ENCODE measurements around the gene CRCP. TPM values are rescaled to one million over a fixed set of nuclear protein-coding genes. Genes with fewer than 3 reads are reported as not detected.

Gene CRCP
- total and polyA plus RNA-seq, 2 of the 13 experiments (the other 11 are each of a cell fraction or from before 2014, with no cell fraction given), result 22.7 to 31.0 TPM

GRCh38 chr7:66114743-66115649 is at the start of gene CRCP (continued):
- peak; percentile 36; the same call in 1 of the 2 replicates for TF ChIP-seq ZNF615 (CRISPR knock-in tag; IDR thresholded peaks at IDR 0.05; ENCODE audit: borderline replicate concordance)
- no peak for TF ChIP-seq NR2F1 (CRISPR knock-in tag; IDR thresholded peaks at IDR 0.05)
- 0 out of 2 replicates have a peak, but pooled peaks have one; percentile 25 for TF ChIP-seq ZC3H13 (CRISPR knock-in tag; IDR thresholded peaks at IDR 0.05)
- TF ChIP-seq ZNF451 (CRISPR knock-in tag; IDR thresholded peaks at IDR 0.05), result peak; percentile 71
- TF ChIP-seq ZNF576 (CRISPR knock-in tag; IDR thresholded peaks at IDR 0.05), result no peak
- TF ChIP-seq ZNF138 (CRISPR knock-in tag; IDR thresholded peaks at IDR 0.05; ENCODE audit: low read depth), result no peak
- TF ChIP-seq HNF1A (IDR thresholded peaks at IDR 0.05; ENCODE audit: low read depth), result no peak
- peak; percentile 54 for TF ChIP-seq HNF1A (CRISPR knock-in tag; IDR thresholded peaks at IDR 0.05; ENCODE audit: borderline replicate concordance)
- no peak for TF ChIP-seq ZSCAN9 (CRISPR knock-in tag; IDR thresholded peaks at IDR 0.05; ENCODE audit: borderline replicate concordance)
- TF ChIP-seq SMAD9 (CRISPR knock-in tag; IDR thresholded peaks at IDR 0.05), result 0 out of 2 replicates have a peak, but pooled peaks have one; percentile 26
- TF ChIP-seq MTERF4 (CRISPR knock-in tag; IDR thresholded peaks at IDR 0.05), result no peak
- no peak; the same call in 1 of the 2 replicates for TF ChIP-seq ETV6 (CRISPR knock-in tag; conservative IDR thresholded peaks at IDR 0.05)
- peak; percentile 86 for TF ChIP-seq HNRNPL (IDR thresholded peaks at IDR 0.05; ENCODE audit: low read depth, low read length)
- 0 out of 2 replicates have a peak, but pooled peaks have one; percentile 62 for TF ChIP-seq HIVEP1 (CRISPR knock-in tag; IDR thresholded peaks at IDR 0.05)
- no peak for TF ChIP-seq ZNF207 (IDR thresholded peaks at IDR 0.05; ENCODE audit: borderline replicate concordance)
- no peak for TF ChIP-seq IRF1 (CRISPR knock-in tag; IDR thresholded peaks at IDR 0.05; ENCODE audit: low read depth)
- TF ChIP-seq ZNF136 (CRISPR knock-in tag; IDR thresholded peaks at IDR 0.05; ENCODE audit: low read depth), result 0 out of 2 replicates have a peak, but pooled peaks have one; percentile 33
- TF ChIP-seq ZMAT5 (CRISPR knock-in tag; IDR thresholded peaks at IDR 0.05; ENCODE audit: borderline replicate concordance, low read depth), result no peak
- TF ChIP-seq TSC22D2 (CRISPR knock-in tag; IDR thresholded peaks at IDR 0.05; ENCODE audit: borderline replicate concordance), result no peak
- TF ChIP-seq TAF1 (CRISPR knock-in tag; IDR thresholded peaks at IDR 0.05), result peak; percentile 77
- no peak for TF ChIP-seq ZNF766 (CRISPR knock-in tag; IDR thresholded peaks at IDR 0.05; ENCODE audit: borderline replicate concordance)

Measured in HepG2 (cell line).